HEK293 (cell line): ENCODE measurements around the gene PTPRN2.

Source experiments
- CTCF ChIA-PET: fragments of 350-600 bp; formaldehyde crosslinking; extraction: SDS; loops from one replicate; lab custom pipeline; 2021; ENCODE audit warnings: antibody characterized with exemption; lab: Yijun Ruan, JAX
- POLR2A ChIA-PET: fragments of 300-600 bp; formaldehyde crosslinking; extraction: SDS; loops from one replicate; lab custom pipeline; 2020; ENCODE audit warnings: antibody characterized with exemption, inconsistent platforms; lab: Yijun Ruan, JAX
- H3K27ac ChIP-seq: fragments of 200-500 bp; sonication (Bioruptor generic); 2 replicates; pipeline ENCODE4 v1.5.1; 2014; ENCODE audit warnings: low read depth, low read length, control low read depth, inconsistent platforms; ENCODE audit errors: extremely low read depth
- H3K36me3 ChIP-seq, 2 experiments: fragments of 200-500 bp in 1 of 2; sonication (Bioruptor generic) in 1 of 2; 1 replicate in 1 of 2; 2 replicates in 1 of 2; pipeline ENCODE4 v1.5.1; 2014 to 2017; ENCODE audit warnings: inconsistent platforms in 2 of 2, low read length in 2 of 2; ENCODE audit not compliant: control insufficient read depth in 2 of 2, insufficient read depth in 1 of 2
- H3K4me1 ChIP-seq: fragments of 200-500 bp; sonication (Bioruptor generic); 2 replicates; pipeline ENCODE4 v1.5.1; 2014; ENCODE audit warnings: mild to moderate bottlenecking, low read length, inconsistent platforms; ENCODE audit not compliant: control insufficient read depth, insufficient read depth
- H3K4me3 ChIP-seq: 2 replicates; pipeline ENCODE4 v1.5.1; 2011; ENCODE audit warnings: low read depth, mild to moderate bottlenecking, control low read depth, low read length, moderate library complexity
- H3K9me3 ChIP-seq: fragments of 200-500 bp; sonication (Bioruptor generic); 2 replicates; pipeline ENCODE4 v1.5.1; 2014; ENCODE audit warnings: low read depth, low read length, inconsistent platforms; ENCODE audit not compliant: control insufficient read depth, insufficient read depth
- FEZF1 ChIP-seq: fragments of 450-650 bp; formaldehyde crosslinking; IDR thresholded peaks from 2 replicates; pipeline ENCODE4 v1.5.1; 2016; ENCODE audit warnings: missing biosample characterization, missing genetic modification characterization
- HOXD13 ChIP-seq: sonication (generic); formaldehyde crosslinking; IDR thresholded peaks from 2 replicates; pipeline ENCODE4 v1.8.0; 2022; ENCODE audit warnings: missing genetic modification reagents, borderline replicate concordance
- KLF16 ChIP-seq: fragments of 450-650 bp; formaldehyde crosslinking; IDR thresholded peaks from 2 replicates; pipeline ENCODE4 v1.5.1; 2017; ENCODE audit warnings: missing biosample characterization, missing genetic modification characterization
- MZF1 ChIP-seq: fragments of 450-650 bp; formaldehyde crosslinking; IDR thresholded peaks from 2 replicates; pipeline ENCODE4 v1.5.1; 2017; ENCODE audit warnings: missing biosample characterization, missing genetic modification characterization, borderline replicate concordance
- YY1 ChIP-seq: fragments of 450-650 bp; formaldehyde crosslinking; IDR thresholded peaks from 2 replicates; pipeline ENCODE4 v1.5.1; 2018; ENCODE audit warnings: missing biosample characterization, missing genetic modification characterization
- ZBTB21 ChIP-seq: fragments of 450-650 bp; formaldehyde crosslinking; IDR thresholded peaks from 2 replicates; pipeline ENCODE4 v1.5.1; 2017; ENCODE audit warnings: missing biosample characterization, missing genetic modification characterization
- ZBTB6 ChIP-seq: fragments of 450-650 bp; formaldehyde crosslinking; IDR thresholded peaks from 2 replicates; pipeline ENCODE4 v1.5.1; 2017; ENCODE audit warnings: missing biosample characterization, missing genetic modification characterization
- ZIC2 ChIP-seq: fragments of 450-650 bp; formaldehyde crosslinking; IDR thresholded peaks from 2 replicates; pipeline ENCODE4 v1.5.1; 2016; ENCODE audit warnings: missing biosample characterization, missing genetic modification characterization
- ZNF132 ChIP-seq: fragments of 450-650 bp; formaldehyde crosslinking; IDR thresholded peaks from 2 replicates; pipeline ENCODE4 v1.5.1; 2017; ENCODE audit warnings: missing biosample characterization, missing genetic modification characterization, borderline replicate concordance
- ZNF155 ChIP-seq: fragments of 450-650 bp; formaldehyde crosslinking; IDR thresholded peaks from 2 replicates; pipeline ENCODE4 v1.5.1; 2016; ENCODE audit warnings: missing biosample characterization, missing genetic modification characterization
- ZNF16 ChIP-seq: fragments of 450-650 bp; formaldehyde crosslinking; IDR thresholded peaks from 2 replicates; pipeline ENCODE4 v1.5.1; 2016; ENCODE audit warnings: low read depth, missing biosample characterization, missing genetic modification characterization
- ZNF19 ChIP-seq: fragments of 450-650 bp; formaldehyde crosslinking; IDR thresholded peaks from 2 replicates; pipeline ENCODE4; 2016; ENCODE audit warnings: missing biosample characterization, missing genetic modification characterization, low read depth
- ZNF221 ChIP-seq: fragments of 450-650 bp; formaldehyde crosslinking; IDR thresholded peaks from 2 replicates; pipeline ENCODE4 v1.5.1; 2017; ENCODE audit warnings: missing biosample characterization, missing genetic modification characterization, borderline replicate concordance
- ZNF239 ChIP-seq: fragments of 450-650 bp; formaldehyde crosslinking; IDR thresholded peaks from 2 replicates; pipeline ENCODE4 v1.5.1; 2016; ENCODE audit warnings: missing biosample characterization, missing genetic modification characterization
- ZNF280D ChIP-seq: fragments of 450-650 bp; formaldehyde crosslinking; IDR thresholded peaks from 2 replicates; pipeline ENCODE4 v1.5.1; 2016; ENCODE audit warnings: missing biosample characterization, missing genetic modification characterization
- ZNF585B ChIP-seq: fragments of 450-650 bp; formaldehyde crosslinking; IDR thresholded peaks from 2 replicates; pipeline ENCODE4 v1.5.1; 2016; ENCODE audit warnings: missing biosample characterization, missing genetic modification characterization
- ZNF626 ChIP-seq: fragments of 450-650 bp; sonication (Bioruptor Pico); formaldehyde crosslinking; IDR thresholded peaks from 2 replicates; pipeline ENCODE4 v1.5.1; 2018; ENCODE audit warnings: missing biosample characterization, missing genetic modification characterization, inconsistent platforms
- ZNF654 ChIP-seq: fragments of 450-650 bp; formaldehyde crosslinking; IDR thresholded peaks from 2 replicates; pipeline ENCODE4 v1.5.1; 2016; ENCODE audit warnings: low read depth, missing biosample characterization, missing genetic modification characterization
- ZNF747 ChIP-seq: fragments of 450-650 bp; formaldehyde crosslinking; IDR thresholded peaks from 2 replicates; pipeline ENCODE4 v1.5.1; 2016; ENCODE audit warnings: missing biosample characterization, missing genetic modification characterization
- ZNF837 ChIP-seq: fragments of 450-650 bp; formaldehyde crosslinking; IDR thresholded peaks from 2 replicates; pipeline ENCODE4 v1.5.1; 2016; ENCODE audit warnings: missing biosample characterization, missing genetic modification characterization
- ZSCAN30 ChIP-seq: fragments of 450-650 bp; IDR thresholded peaks from 2 replicates; pipeline ENCODE4 v1.5.1; 2018; ENCODE audit warnings: missing biosample characterization, mild to moderate bottlenecking, missing genetic modification characterization, moderate library complexity
- TF ChIP-seq, protein P1 (sequence below): fragments of 450-650 bp; formaldehyde crosslinking; IDR thresholded peaks from 2 replicates; pipeline ENCODE4 v1.5.1; 2017; ENCODE audit warnings: missing biosample characterization, mild to moderate bottlenecking, missing genetic modification characterization, moderate library complexity
- TF ChIP-seq, protein P2 (sequence below): fragments of 450-650 bp; formaldehyde crosslinking; IDR thresholded peaks from 2 replicates; pipeline ENCODE4 v1.5.1; 2016; ENCODE audit warnings: missing biosample characterization, missing genetic modification characterization

The PTPRN2 gene

DNA sequence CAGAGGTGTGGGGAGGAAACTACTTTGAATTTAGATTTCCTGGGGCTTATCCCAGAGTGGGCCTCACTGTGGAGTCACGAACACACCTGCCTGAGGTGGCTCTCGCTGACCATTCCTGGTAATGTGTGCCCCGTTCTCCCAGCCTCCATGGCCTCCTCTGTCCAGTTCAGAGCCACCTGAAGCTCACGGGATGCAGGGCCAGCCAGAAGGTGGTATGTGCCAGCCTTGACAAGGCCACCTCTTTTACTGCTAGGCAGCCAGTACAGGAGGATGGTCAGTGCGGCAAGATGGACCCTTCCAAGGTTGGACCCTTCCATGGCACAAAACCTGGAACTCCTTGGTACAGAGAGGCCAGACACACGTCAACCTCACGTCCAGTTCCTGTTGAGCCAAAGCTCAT, 1040.5 kb downstream of the PTPRN2 start (continued):
- TF ChIP-seq ZNF747 (no peak), ZNF221 (tag by site-specific recombination) (no peak), FEZF1 (no peak), ZIC2 (tag by site-specific recombination) (no peak), ZNF155 (tag by site-specific recombination) (no peak)

DNA sequence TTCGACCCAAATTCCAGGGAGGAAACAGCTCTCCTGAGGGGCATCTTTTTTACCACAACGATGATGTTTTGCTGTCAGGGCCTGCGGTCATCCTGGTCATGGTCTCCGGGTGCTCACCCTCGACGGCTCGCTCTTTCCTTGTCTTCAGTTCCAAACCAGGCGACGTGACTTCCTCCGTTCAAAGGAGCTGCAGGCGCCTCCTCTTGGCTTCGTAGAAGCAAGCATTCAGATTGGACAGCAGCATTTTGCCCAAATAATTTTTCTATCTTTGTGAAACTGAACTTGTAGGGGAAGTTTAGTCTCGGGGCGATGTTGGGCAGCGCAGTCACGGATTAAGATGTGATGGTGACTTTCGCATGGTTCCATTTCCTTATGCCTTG, 1042.0 kb downstream of the PTPRN2 start:
- ChIA-PET POLR2A (no interaction called here), CTCF (no interaction called here)
- TF ChIP-seq, protein P1, sequence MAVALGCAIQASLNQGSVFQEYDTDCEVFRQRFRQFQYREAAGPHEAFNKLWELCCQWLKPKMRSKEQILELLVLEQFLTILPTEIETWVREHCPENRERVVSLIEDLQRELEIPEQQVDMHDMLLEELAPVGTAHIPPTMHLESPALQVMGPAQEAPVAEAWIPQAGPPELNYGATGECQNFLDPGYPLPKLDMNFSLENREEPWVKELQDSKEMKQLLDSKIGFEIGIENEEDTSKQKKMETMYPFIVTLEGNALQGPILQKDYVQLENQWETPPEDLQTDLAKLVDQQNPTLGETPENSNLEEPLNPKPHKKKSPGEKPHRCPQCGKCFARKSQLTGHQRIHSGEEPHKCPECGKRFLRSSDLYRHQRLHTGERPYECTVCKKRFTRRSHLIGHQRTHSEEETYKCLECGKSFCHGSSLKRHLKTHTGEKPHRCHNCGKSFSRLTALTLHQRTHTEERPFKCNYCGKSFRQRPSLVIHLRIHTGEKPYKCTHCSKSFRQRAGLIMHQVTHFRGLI (tag by site-specific recombination), result no peak
- TF ChIP-seq ZNF280D (tag by site-specific recombination), result no peak
- TF ChIP-seq ZNF132 (tag by site-specific recombination), result no peak
- TF ChIP-seq ZNF19 (tag by site-specific recombination), result no peak
- TF ChIP-seq, protein P2, sequence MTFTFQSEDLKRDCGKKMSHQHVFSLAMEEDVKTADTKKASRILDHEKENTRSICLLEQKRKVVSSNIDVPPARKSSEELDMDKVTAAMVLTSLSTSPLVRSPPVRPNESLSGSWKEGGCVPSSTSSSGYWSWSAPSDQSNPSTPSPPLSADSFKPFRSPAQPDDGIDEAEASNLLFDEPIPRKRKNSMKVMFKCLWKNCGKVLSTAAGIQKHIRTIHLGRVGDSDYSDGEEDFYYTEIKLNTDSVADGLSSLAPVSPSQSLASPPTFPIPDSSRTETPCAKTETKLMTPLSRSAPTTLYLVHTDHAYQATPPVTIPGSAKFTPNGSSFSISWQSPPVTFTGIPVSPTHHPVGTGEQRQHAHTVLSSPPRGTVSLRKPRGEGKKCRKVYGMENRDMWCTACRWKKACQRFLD, result no peak
- TF ChIP-seq HOXD13, result no peak
- TF ChIP-seq YY1, result no peak
- TF ChIP-seq ZNF654 (tag by site-specific recombination), result no peak
- no peak for TF ChIP-seq ZNF626 (tag by site-specific recombination)
- TF ChIP-seq ZNF16, result no peak
- TF ChIP-seq MZF1 (tag by site-specific recombination), result no peak
- TF ChIP-seq ZNF239 (tag by site-specific recombination), result no peak
- no peak for TF ChIP-seq ZBTB6 (tag by site-specific recombination)
- TF ChIP-seq ZSCAN30 (tag by site-specific recombination), result no peak
- TF ChIP-seq ZNF585B, result no peak
- no peak for TF ChIP-seq ZNF837 (tag by site-specific recombination)
- no peak for TF ChIP-seq ZBTB21 (tag by site-specific recombination)
- no peak for TF ChIP-seq KLF16 (tag by site-specific recombination)
- Histone ChIP-seq H3K27ac (no peak overlapping the region), H3K9me3 (no peaks in the 10 kb centered on the region), H3K4me1 (no peaks in the 10 kb centered on the region), H3K4me3 (no peak overlapping the region), H3K36me3 (no peaks in the 10 kb centered on the region)
